Prostate gland (tissue), 2 donors: ENCODE results near the gene DDX17.

Source experiments
- CTCF ChIP-seq, 4 experiments: fragments of 200-600 bp in 2 of 4; fragments of 450-650 bp in 2 of 4; sonication (generic) in 2 of 4; IDR thresholded peaks; 1 replicate in 3 of 4; 2 replicates in 1 of 4; pipeline ENCODE4 v1.5.1; 2016 to 2019; ENCODE audit warnings: antibody characterized with exemption in 4 of 4, mild to moderate bottlenecking in 2 of 4, moderate library complexity in 2 of 4
- POLR2A ChIP-seq: fragments of 450-650 bp; IDR thresholded peaks from one replicate; pipeline ENCODE4 v1.6.1; 2016; ENCODE audit warnings: antibody characterized with exemption, mild to moderate bottlenecking
- POLR2AphosphoS5 ChIP-seq: sonication (generic); formaldehyde crosslinking; IDR thresholded peaks from one replicate; pipeline ENCODE4 v1.6.1; 2017; ENCODE audit warnings: antibody characterized with exemption

- TF ChIP-seq POLR2A (no peak), CTCF (IDR thresholded peaks at IDR 0.05) (no peak), POLR2AphosphoS5 (no peak)
These were observed 26.8 kb downstream of the DDX17 start for GRCh38 chr22:38479096-38479837.
